HEK293 (cell line): Measurements from ENCODE around the gene WDR13.
A peak's percentile ranks its signal among the peaks of the same experiment; 100 is the strongest.

ENCODE experiments used
- FEZF1 ChIP-seq: fragments of 450-650 bp; formaldehyde crosslinking; IDR thresholded peaks from 2 replicates; pipeline ENCODE4 v1.5.1; 2016; ENCODE audit warnings: missing biosample characterization, missing genetic modification characterization
- PRDM10 ChIP-seq: fragments of 450-650 bp; formaldehyde crosslinking; IDR thresholded peaks from 2 replicates; pipeline ENCODE4 v1.5.1; 2016; ENCODE audit warnings: missing biosample characterization, missing genetic modification characterization
- ZBTB48 ChIP-seq: fragments of 450-650 bp; formaldehyde crosslinking; IDR thresholded peaks from 2 replicates; pipeline ENCODE4 v1.5.1; 2016; ENCODE audit warnings: missing biosample characterization, missing genetic modification characterization
- ZNF175 ChIP-seq: fragments of 450-650 bp; formaldehyde crosslinking; IDR thresholded peaks from 2 replicates; pipeline ENCODE4 v1.5.1; 2016; ENCODE audit warnings: missing biosample characterization, missing genetic modification characterization
- ZNF274 ChIP-seq, 2 experiments: fragments of 200-500 bp in 1 of 2; fragments of 450-650 bp in 1 of 2; sonication (Bioruptor generic) in 1 of 2; formaldehyde crosslinking in 1 of 2; IDR thresholded peaks; 2 replicates each; pipeline versions ENCODE4 v1.5.1 to v1.6.1; 2014 to 2016; ENCODE audit warnings: borderline replicate concordance in 1 of 2, inconsistent platforms in 1 of 2, low read length in 1 of 2, missing biosample characterization in 1 of 2, missing genetic modification characterization in 1 of 2
- ZNF416 ChIP-seq: fragments of 450-650 bp; formaldehyde crosslinking; IDR thresholded peaks from 2 replicates; pipeline ENCODE4 v1.5.1; 2016; ENCODE audit warnings: missing biosample characterization, missing genetic modification characterization
- ZNF701 ChIP-seq: fragments of 450-650 bp; formaldehyde crosslinking; IDR thresholded peaks from 2 replicates; pipeline ENCODE4 v1.5.1; 2016; ENCODE audit warnings: missing biosample characterization, missing genetic modification characterization
- ZNF704 ChIP-seq: fragments of 450-650 bp; formaldehyde crosslinking; IDR thresholded peaks from 2 replicates; pipeline ENCODE4 v1.5.1; 2016; ENCODE audit warnings: missing biosample characterization, missing genetic modification characterization
- TF ChIP-seq, protein P1 (sequence below): fragments of 450-650 bp; formaldehyde crosslinking; IDR thresholded peaks from 2 replicates; pipeline ENCODE4 v1.5.1; 2016; ENCODE audit warnings: missing biosample characterization, missing genetic modification characterization
- TF ChIP-seq, protein P2 (sequence below): fragments of 450-650 bp; formaldehyde crosslinking; IDR thresholded peaks from 2 replicates; pipeline ENCODE4 v1.5.1; 2016; ENCODE audit warnings: missing biosample characterization, missing genetic modification characterization

GRCh38 chrX:48569958-48570357 is 27.3 kb upstream of the WDR13 start:
- TF ChIP-seq, protein P1, sequence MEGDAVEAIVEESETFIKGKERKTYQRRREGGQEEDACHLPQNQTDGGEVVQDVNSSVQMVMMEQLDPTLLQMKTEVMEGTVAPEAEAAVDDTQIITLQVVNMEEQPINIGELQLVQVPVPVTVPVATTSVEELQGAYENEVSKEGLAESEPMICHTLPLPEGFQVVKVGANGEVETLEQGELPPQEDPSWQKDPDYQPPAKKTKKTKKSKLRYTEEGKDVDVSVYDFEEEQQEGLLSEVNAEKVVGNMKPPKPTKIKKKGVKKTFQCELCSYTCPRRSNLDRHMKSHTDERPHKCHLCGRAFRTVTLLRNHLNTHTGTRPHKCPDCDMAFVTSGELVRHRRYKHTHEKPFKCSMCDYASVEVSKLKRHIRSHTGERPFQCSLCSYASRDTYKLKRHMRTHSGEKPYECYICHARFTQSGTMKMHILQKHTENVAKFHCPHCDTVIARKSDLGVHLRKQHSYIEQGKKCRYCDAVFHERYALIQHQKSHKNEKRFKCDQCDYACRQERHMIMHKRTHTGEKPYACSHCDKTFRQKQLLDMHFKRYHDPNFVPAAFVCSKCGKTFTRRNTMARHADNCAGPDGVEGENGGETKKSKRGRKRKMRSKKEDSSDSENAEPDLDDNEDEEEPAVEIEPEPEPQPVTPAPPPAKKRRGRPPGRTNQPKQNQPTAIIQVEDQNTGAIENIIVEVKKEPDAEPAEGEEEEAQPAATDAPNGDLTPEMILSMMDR: no peak
- TF ChIP-seq, protein P2, sequence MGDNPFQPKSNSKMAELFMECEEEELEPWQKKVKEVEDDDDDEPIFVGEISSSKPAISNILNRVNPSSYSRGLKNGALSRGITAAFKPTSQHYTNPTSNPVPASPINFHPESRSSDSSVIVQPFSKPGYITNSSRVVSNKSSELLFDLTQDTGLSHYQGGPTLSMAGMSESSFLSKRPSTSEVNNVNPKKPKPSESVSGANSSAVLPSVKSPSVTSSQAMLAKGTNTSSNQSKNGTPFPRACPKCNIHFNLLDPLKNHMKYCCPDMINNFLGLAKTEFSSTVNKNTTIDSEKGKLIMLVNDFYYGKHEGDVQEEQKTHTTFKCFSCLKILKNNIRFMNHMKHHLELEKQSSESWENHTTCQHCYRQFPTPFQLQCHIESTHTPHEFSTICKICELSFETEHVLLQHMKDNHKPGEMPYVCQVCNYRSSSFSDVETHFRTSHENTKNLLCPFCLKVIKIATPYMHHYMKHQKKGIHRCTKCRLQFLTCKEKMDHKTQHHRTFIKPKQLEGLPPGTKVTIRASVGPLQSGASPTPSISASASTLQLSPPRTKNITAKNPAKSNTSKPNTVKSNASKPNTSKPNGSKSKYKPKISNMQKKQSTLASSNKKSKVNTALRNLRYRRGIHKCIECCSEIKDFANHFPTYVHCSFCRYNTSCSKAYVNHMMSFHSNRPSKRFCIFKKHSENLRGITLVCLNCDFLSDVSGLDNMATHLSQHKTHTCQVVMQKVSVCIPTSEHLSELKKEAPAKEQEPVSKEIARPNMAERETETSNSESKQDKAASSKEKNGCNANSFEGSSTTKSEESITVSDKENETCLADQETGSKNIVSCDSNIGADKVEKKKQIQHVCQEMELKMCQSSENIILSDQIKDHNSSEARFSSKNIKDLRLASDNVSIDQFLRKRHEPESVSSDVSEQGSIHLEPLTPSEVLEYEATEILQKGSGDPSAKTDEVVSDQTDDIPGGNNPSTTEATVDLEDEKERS: no peak
- TF ChIP-seq FEZF1 (tag by site-specific recombination): peak; percentile 83
- no peak for TF ChIP-seq ZNF701 (tag by site-specific recombination)
- TF ChIP-seq ZNF416 (tag by site-specific recombination): no peak
- TF ChIP-seq ZBTB48 (tag by site-specific recombination): no peak
- TF ChIP-seq PRDM10 (tag by site-specific recombination): no peak
- TF ChIP-seq ZNF704 (tag by site-specific recombination): no peak
- no peak for TF ChIP-seq ZNF175 (tag by site-specific recombination)
- TF ChIP-seq ZNF274 (IDR thresholded peaks at IDR 0.05; ENCODE audit: low read length): no peak
- no peak for TF ChIP-seq ZNF274 (tag by site-specific recombination; IDR thresholded peaks at IDR 0.05; ENCODE audit: borderline replicate concordance)
